ENCODE results near the gene PODXL.

The PODXL gene

GRCh38 chr7:131524703-131525102 lies 31.7 kb downstream of the PODXL start:
- H3K27me3 ChIP-seq (ENCODE audit: insufficient read depth, poor library complexity, severe bottlenecking): no peaks in the 10 kb centered on the region
- TF ChIP-seq CTCF (IDR thresholded peaks at IDR 0.05; ENCODE audit: insufficient read depth, low read length) (no peak), SPI1 (IDR thresholded peaks at IDR 0.05; ENCODE audit: borderline replicate concordance, low read depth) (no peak), POLR2AphosphoS5 (IDR thresholded peaks at IDR 0.05; ENCODE audit: low read depth) (no peak), GABPA (IDR thresholded peaks at IDR 0.05; ENCODE audit: low read depth) (no peak), REST (IDR thresholded peaks at IDR 0.05; ENCODE audit: insufficient replicate concordance, low read depth) (no peak)
- no peak overlapping the region for H3K27ac ChIP-seq (replicated peaks)
- H3K4me3 ChIP-seq (replicated peaks; ENCODE audit: insufficient read depth, low read length): no peak overlapping the region
- no peak for DNase-seq (ENCODE audit: low read depth in 1 of 2, low spot score in 1 of 2)

- DNase-seq (ENCODE audit: low read depth in 1 of 2, low spot score in 1 of 2): no peak
- no peak overlapping the region for H3K27ac ChIP-seq (replicated peaks)
Measured at GRCh38 chr7:131524115-131524514, 32.3 kb downstream of the PODXL start.

More at GRCh38 chr7:131524115-131524514, 32.3 kb downstream of the PODXL start:
- TF ChIP-seq REST (IDR thresholded peaks at IDR 0.05; ENCODE audit: insufficient replicate concordance, low read depth) (no peak), CTCF (IDR thresholded peaks at IDR 0.05; ENCODE audit: insufficient read depth, low read length) (no peak), POLR2AphosphoS5 (IDR thresholded peaks at IDR 0.05; ENCODE audit: low read depth) (no peak), GABPA (IDR thresholded peaks at IDR 0.05; ENCODE audit: low read depth) (no peak), SPI1 (IDR thresholded peaks at IDR 0.05; ENCODE audit: borderline replicate concordance, low read depth) (no peak)
- no peaks in the 10 kb centered on the region for H3K27me3 ChIP-seq (ENCODE audit: insufficient read depth, poor library complexity, severe bottlenecking)
- H3K4me3 ChIP-seq (replicated peaks; ENCODE audit: insufficient read depth, low read length): no peak overlapping the region
